ENCODE measurements around the gene LPP. TPM values are rescaled to one million over a fixed set of nuclear protein-coding genes. Genes with fewer than 3 reads are reported as not detected.

LPP gene
- total and polyA plus RNA-seq, 8 donors = 8.0 to 885 (median 305) TPM

DNA sequence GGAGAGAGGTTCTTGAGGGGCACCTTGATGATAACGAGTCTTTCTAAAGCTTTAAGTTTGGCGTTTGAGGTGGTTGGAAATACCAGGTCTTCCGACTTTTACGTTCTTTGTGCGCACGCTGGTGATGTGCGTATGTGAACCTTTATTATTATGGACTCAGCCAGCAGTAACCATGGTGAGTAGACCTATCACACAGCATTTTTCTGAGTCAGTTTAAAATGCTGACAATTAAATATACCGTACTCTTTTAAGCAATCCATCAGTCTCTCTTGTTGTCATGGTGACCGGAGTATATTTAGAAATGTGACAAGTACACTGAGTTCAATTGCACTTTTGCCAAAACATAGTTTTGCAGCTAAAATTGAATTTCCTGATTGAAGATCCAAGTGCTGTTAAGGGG, 172.2 kb downstream of the LPP start:
- TF ChIP-seq POLR2AphosphoS5 (IDR thresholded peaks at IDR 0.05) (peak in 1 of 3 donors; percentile 4), EP300 (IDR thresholded peaks at IDR 0.05) (peak; percentile 46), POLR2A (IDR thresholded peaks at IDR 0.05) (no peak)
- Histone ChIP-seq H3K27me3 (no peaks in the 10 kb centered on the region), H3K36me3 (peaks cover 0 to 5% (median 2%) of the 10 kb centered on the region in 4 donors), H3K4me3 (no peak overlapping the region), H3K4me1 (peaks cover 0 to 65% (median 32%) of the 10 kb centered on the region in 4 donors), H3K9me3 (no peaks in the 10 kb centered on the region), H3K27ac (peak overlapping the region in 3 of 5 donors; percentile 9 to 47 (median 23))
- WGBS, 5 donors = 80 to 93% (median 87%) methylated on average over 9 of the region's 9 CpGs
- intact Hi-C loops (cut with DNase I; ENCODE audit: low total_unique reads) = no loop called here
- DNase-seq = peak in 1 of 2 donors; percentile 29

- Histone ChIP-seq H3K4me3 (no peak overlapping the region), H3K27me3 (no peaks in the 10 kb centered on the region), H3K4me1 (peaks cover 0 to 62% (median 30%) of the 10 kb centered on the region in 4 donors), H3K9me3 (no peaks in the 10 kb centered on the region), H3K27ac (peak overlapping the region in 1 of 5 donors; percentile 52), H3K36me3 (peaks cover 0 to 5% (median 2%) of the 10 kb centered on the region in 4 donors)
- intact Hi-C loops (cut with DNase I; ENCODE audit: low total_unique reads) = no loop called here
- TF ChIP-seq POLR2A (IDR thresholded peaks at IDR 0.05) (no peak), POLR2AphosphoS5 (IDR thresholded peaks at IDR 0.05) (no peak), EP300 (IDR thresholded peaks at IDR 0.05) (no peak)
- TF ChIP-seq, protein P1, sequence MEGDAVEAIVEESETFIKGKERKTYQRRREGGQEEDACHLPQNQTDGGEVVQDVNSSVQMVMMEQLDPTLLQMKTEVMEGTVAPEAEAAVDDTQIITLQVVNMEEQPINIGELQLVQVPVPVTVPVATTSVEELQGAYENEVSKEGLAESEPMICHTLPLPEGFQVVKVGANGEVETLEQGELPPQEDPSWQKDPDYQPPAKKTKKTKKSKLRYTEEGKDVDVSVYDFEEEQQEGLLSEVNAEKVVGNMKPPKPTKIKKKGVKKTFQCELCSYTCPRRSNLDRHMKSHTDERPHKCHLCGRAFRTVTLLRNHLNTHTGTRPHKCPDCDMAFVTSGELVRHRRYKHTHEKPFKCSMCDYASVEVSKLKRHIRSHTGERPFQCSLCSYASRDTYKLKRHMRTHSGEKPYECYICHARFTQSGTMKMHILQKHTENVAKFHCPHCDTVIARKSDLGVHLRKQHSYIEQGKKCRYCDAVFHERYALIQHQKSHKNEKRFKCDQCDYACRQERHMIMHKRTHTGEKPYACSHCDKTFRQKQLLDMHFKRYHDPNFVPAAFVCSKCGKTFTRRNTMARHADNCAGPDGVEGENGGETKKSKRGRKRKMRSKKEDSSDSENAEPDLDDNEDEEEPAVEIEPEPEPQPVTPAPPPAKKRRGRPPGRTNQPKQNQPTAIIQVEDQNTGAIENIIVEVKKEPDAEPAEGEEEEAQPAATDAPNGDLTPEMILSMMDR (IDR thresholded peaks at IDR 0.05) = no peak
- 66 to 80% (median 75%) methylated on average over 4 of the region's 4 CpGs for whole genome bisulfite sequencing, 5 donors
- DNase-seq = no peak
Observed at GRCh38 chr3:188326968-188327367, 173.0 kb downstream of the LPP start.

DNA sequence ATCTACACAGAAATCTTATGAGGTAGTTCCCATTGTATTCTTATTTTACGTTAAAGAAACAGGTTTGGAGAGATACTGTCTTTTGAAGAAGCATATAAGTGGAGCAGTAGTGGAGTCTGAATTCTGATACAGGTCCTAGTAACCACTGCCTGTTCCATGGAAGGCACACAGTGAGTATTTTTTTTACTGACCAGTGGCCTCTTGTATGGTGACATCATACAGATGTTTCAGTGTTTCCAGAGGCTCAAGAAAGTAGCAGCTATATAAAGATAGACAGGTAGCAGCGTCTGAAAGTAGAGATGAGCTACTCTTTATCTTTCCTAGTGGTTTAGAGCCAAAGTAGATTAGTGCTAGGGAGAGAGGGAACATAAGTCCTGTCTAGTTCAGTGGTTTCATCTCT, 173.5 kb downstream of the LPP start:
- DNase-seq = no peak
- H3K36me3 ChIP-seq = peaks cover 0 to 5% (median 2%) of the 10 kb centered on the region in 4 donors
- H3K27ac ChIP-seq = peak overlapping the region in 1 of 5 donors; percentile 52
- H3K4me3 ChIP-seq = no peak overlapping the region
- TF ChIP-seq POLR2A (IDR thresholded peaks at IDR 0.05) (no peak), POLR2AphosphoS5 (IDR thresholded peaks at IDR 0.05) (no peak), EP300 (IDR thresholded peaks at IDR 0.05) (no peak)
- TF ChIP-seq, protein P1 (IDR thresholded peaks at IDR 0.05) = no peak
- 85 to 93% (median 91%) methylated on average over 2 of the region's 2 CpGs for WGBS, 5 donors
- no peaks in the 10 kb centered on the region for H3K27me3 ChIP-seq
- intact Hi-C loops (cut with DNase I; ENCODE audit: low total_unique reads) = no loop called here
- H3K4me1 ChIP-seq = peaks cover 0 to 57% (median 28%) of the 10 kb centered on the region in 4 donors
- H3K9me3 ChIP-seq = no peaks in the 10 kb centered on the region

DNA sequence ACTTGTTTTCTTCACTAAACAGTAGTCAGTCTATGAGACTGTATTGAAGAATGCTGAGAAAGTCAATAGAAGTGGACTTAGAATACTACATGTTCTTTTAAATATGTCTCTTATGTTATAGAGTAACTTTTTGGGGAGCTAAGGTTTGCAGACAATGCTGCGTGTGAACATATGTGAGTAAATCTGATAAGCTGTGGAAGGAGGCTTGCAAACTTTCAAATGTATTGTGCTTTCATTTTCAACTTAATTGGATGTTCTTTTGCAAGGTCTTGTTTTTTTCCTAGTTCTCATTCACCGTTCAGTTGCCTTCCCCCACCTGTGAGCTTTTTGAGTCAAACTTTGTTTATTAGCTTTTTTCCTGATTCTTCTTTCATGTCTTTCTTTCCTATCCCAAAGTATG, 176.2 kb downstream of the LPP start:
- Histone ChIP-seq H3K27ac (no peak overlapping the region), H3K36me3 (peaks cover 0 to 5% (median 2%) of the 10 kb centered on the region in 4 donors), H3K4me1 (peaks cover 0 to 47% (median 21%) of the 10 kb centered on the region in 4 donors), H3K9me3 (no peaks in the 10 kb centered on the region), H3K4me3 (no peak overlapping the region), H3K27me3 (no peaks in the 10 kb centered on the region)
- WGBS, 5 donors = 65 to 82% (median 72%) methylated on average over 2 of the region's 2 CpGs
- TF ChIP-seq, protein P1 (IDR thresholded peaks at IDR 0.05) = no peak
- TF ChIP-seq EP300 (IDR thresholded peaks at IDR 0.05) = no peak
- TF ChIP-seq POLR2A (IDR thresholded peaks at IDR 0.05) = no peak
- TF ChIP-seq POLR2AphosphoS5 (IDR thresholded peaks at IDR 0.05) = no peak
- no peak for DNase-seq
- intact Hi-C loops (cut with DNase I; ENCODE audit: low total_unique reads) = no loop called here

DNA sequence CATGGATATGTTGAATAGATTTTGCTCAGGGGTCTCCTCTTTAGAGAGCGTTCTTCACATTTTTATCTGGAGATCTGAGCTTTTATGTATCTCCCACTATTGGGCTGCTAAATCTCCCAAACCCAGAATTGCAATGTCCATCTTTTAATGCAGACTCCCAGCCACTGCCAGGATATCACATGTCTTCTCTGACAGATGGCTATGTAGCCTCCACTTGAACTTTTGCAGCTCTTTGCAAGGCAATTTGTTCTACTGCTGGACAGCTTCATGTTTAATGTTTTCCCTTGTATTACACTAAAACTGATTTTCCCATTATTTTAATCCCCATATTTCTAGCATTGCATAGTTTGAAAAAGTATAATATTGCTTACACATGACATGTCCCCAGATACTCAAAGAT, 177.2 kb downstream of the LPP start:
- H3K4me1 ChIP-seq = peaks cover 0 to 39% (median 16%) of the 10 kb centered on the region in 4 donors
- no peak overlapping the region for H3K4me3 ChIP-seq
- DNase-seq = peak in 1 of 2 donors; percentile 35
- peaks cover 0 to 1% (median 0%) of the 10 kb centered on the region in 4 donors for H3K36me3 ChIP-seq
- no peaks in the 10 kb centered on the region for H3K27me3 ChIP-seq
- no peaks in the 10 kb centered on the region for H3K9me3 ChIP-seq
- no peak for TF ChIP-seq EP300 (IDR thresholded peaks at IDR 0.05)
- no peak for TF ChIP-seq POLR2A (IDR thresholded peaks at IDR 0.05)
- TF ChIP-seq, protein P1 (IDR thresholded peaks at IDR 0.05) = no peak
- no peak for TF ChIP-seq POLR2AphosphoS5 (IDR thresholded peaks at IDR 0.05)
- intact Hi-C loops (cut with DNase I; ENCODE audit: low total_unique reads) = no loop called here
- WGBS, 5 donors = 97 to 100% (median 100%) methylated on average over 1 of the region's 1 CpG
- H3K27ac ChIP-seq = no peak overlapping the region

All from stomach (tissue), 9 donors.